T-helper 2 cell treated with Interferon-gamma antibody and Interleukin-4, amounts not matched to agents 5 μg/mL and 100 μg/mL, for 36 hours (primary cell): Measurements from ENCODE around the gene ANKRD11.
"Not testable (repeated sequence)": the region's sequence is repeated elsewhere in the genome, so short reads cannot be mapped to it uniquely, and the experiment has no call there.

Source experiments
- DNase-seq: peaks from one replicate; pipeline ENCODE4 v3.0.0; 2021; ENCODE audit warnings: low spot score
- H3K27ac Mint-ChIP-seq: one replicate; pipeline ENCODE4 v1.8.0; 2021; ENCODE audit warnings: mild to moderate bottlenecking, mixed read lengths
- H3K27me3 Mint-ChIP-seq: one replicate; pipeline ENCODE4 v1.8.0; 2021; ENCODE audit warnings: low read depth, mixed read lengths
- H3K36me3 Mint-ChIP-seq: one replicate; pipeline ENCODE4 v1.8.0; 2021; ENCODE audit warnings: low read depth, mixed read lengths
- H3K4me1 Mint-ChIP-seq: one replicate; pipeline ENCODE4 v1.8.0; 2021; ENCODE audit warnings: low read depth, mixed read lengths
- H3K4me3 Mint-ChIP-seq: one replicate; pipeline ENCODE4 v1.8.0; 2022; ENCODE audit warnings: mild to moderate bottlenecking, moderate library complexity, mixed read lengths
- H3K9me3 Mint-ChIP-seq: one replicate; pipeline ENCODE4 v1.8.0; 2021; ENCODE audit warnings: mixed read lengths

The ANKRD11 gene

GRCh38 chr16:89306457-89307420 lies 183.6 kb downstream of the ANKRD11 start:
- DNase-seq, H3K4me3 Mint-ChIP-seq, H3K27ac Mint-ChIP-seq, H3K27me3 Mint-ChIP-seq, H3K9me3 Mint-ChIP-seq: not testable (repeated sequence)
- Mint-ChIP-seq H3K4me1 (peaks cover 37% of the 10 kb centered on the region), H3K36me3 (peaks cover 41% of the 10 kb centered on the region)

DNA sequence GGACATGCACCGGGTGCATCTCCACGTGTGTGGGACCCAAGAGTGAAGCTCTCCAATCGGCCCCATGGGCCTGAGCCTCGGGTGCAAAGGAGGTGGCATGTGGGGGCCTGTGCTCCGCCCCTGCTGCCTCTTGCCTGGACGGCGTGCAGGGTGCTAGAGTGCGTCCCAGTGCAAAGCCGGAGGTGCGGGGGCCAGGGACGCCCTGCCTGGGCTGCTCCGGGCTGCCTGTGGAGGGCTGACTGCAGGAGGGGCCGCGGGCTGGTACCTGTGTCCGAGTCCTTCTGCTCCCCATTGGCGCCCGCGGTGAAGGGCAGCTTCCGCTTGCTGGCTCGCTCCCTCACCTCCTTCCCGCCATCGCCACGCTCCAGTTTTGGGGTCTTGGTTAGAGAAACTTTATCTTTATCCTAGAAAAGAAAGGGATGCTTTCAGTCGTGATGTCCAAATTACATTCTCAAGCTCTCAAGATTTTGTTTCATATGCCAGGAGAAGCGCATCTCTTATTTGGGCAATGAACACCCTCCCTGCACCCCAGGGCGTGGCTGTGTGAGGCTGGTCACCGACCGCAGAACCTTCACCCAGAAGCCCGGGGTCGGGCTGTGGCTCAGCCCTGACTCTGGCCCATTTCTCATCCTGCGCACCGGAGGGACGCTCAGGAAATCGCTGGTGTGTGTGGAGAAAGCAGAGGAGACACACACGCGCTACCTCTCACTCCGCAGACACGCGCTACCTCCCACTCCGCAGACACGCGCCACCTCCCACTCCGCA lies 185.2 kb downstream of the ANKRD11 start:
- H3K4me1 Mint-ChIP-seq, result peaks cover 31% of the 10 kb centered on the region

GRCh38 chr16:89304181-89304851 lies 186.0 kb downstream of the ANKRD11 start:
- H3K4me1 Mint-ChIP-seq, result peaks cover 26% of the 10 kb centered on the region
- H3K4me3 Mint-ChIP-seq, result no peak overlapping the region
- H3K27ac Mint-ChIP-seq, result no peak overlapping the region
- DNase-seq, result no peak
- peaks cover 29% of the 10 kb centered on the region for H3K36me3 Mint-ChIP-seq
- no peaks in the 10 kb centered on the region for H3K9me3 Mint-ChIP-seq
- no peaks in the 10 kb centered on the region for H3K27me3 Mint-ChIP-seq

More for the DNA sequence above, 185.2 kb downstream of the ANKRD11 start:
- DNase-seq, result no peak
- H3K27me3 Mint-ChIP-seq, result no peaks in the 10 kb centered on the region
- H3K27ac Mint-ChIP-seq, result no peak overlapping the region
- H3K9me3 Mint-ChIP-seq, result no peaks in the 10 kb centered on the region
- H3K36me3 Mint-ChIP-seq, result peaks cover 33% of the 10 kb centered on the region
- no peak overlapping the region for H3K4me3 Mint-ChIP-seq

- Mint-ChIP-seq H3K27ac (peak overlapping the region; percentile 53), H3K27me3 (no peaks in the 10 kb centered on the region), H3K36me3 (peaks cover 29% of the 10 kb centered on the region), H3K4me1 (peaks cover 21% of the 10 kb centered on the region), H3K4me3 (no peak overlapping the region), H3K9me3 (no peaks in the 10 kb centered on the region)
- no peak for DNase-seq
Measured at GRCh38 chr16:89303617-89304016, 186.7 kb downstream of the ANKRD11 start.

GRCh38 chr16:89300976-89301360 lies 189.4 kb downstream of the ANKRD11 start:
- H3K27ac Mint-ChIP-seq, result no peak overlapping the region
- DNase-seq, result no peak
- no peaks in the 10 kb centered on the region for H3K27me3 Mint-ChIP-seq
- no peaks in the 10 kb centered on the region for H3K9me3 Mint-ChIP-seq
- no peak overlapping the region for H3K4me3 Mint-ChIP-seq
- peaks cover 38% of the 10 kb centered on the region for H3K36me3 Mint-ChIP-seq
- peaks cover 28% of the 10 kb centered on the region for H3K4me1 Mint-ChIP-seq

DNA sequence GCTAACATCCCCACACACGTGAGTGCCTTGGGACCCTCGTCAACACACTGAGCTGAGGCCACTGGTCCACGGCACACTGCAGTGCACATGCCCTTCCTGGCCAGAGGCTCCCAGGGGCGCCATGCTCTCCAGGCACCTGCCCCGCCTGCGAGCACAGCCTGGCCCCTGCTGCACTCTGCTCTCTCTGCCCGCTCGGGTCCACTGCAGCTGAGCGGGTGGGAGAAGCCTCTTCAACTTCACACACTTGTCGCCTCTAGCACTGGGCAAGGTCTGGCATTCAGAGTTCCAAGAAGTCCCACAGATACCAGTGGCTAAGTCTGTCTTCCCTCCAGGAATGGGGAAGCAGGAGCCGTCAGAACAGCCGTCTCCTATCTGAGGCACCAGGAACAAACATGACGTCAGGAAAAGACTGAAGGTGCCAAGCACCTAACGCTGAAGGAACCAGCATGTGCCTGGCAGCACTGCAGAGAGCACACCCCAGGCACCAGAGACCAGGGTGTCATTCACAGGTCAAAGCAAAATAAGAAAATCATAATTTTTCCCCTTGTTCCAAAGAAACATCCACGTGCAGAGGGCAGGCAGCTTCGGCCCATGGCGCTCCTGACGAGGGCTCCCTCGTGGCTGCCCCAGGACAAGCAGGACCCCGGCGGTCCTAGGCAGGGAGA lies 189.9 kb downstream of the ANKRD11 start:
- Mint-ChIP-seq H3K27me3 (no peaks in the 10 kb centered on the region), H3K36me3 (peaks cover 38% of the 10 kb centered on the region), H3K9me3 (no peaks in the 10 kb centered on the region), H3K4me3 (no peak overlapping the region), H3K4me1 (peaks cover 30% of the 10 kb centered on the region), H3K27ac (peak overlapping the region; percentile 26)
- no peak for DNase-seq

DNA sequence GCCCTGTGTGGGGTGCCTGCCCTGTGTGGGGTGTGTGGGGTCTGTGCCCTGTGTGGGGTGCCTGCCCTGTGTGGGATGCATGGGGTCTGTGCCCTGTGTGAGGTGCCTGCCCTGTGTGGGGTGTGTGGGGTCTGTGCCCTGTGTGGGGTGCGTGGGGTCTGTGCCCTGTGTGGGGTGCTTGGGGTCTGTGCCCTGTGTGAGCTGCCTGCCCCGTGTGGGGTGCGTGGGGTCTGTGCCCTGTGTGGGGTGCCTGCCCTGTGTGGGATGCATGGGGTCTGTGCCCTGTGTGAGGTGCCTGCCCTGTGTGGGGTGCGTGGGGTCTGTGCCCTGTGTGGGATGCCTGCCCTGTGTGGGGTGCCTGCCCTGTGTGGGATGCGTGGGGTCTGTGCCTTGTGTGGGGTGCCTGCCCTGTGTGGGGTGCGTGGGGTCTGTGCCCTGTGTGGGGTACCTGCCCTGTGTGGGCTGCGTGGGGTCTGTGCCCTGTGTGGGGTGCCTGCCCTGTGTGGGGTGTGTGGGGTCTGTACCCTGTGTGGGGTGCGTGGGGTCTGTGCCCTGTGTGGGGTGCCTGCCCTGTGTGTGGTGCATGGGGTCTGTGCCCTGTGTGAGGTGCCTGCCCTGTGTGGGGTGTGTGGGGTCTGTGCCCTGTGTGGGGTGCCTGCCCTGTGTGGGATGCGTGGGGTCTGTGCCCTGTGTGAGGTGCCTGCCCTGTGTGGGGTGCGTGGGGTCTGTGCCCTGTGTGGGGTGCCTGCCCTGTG lies 190.8 kb downstream of the ANKRD11 start:
- not testable (repeated sequence) for H3K4me3 Mint-ChIP-seq, H3K27me3 Mint-ChIP-seq, DNase-seq, H3K27ac Mint-ChIP-seq, H3K9me3 Mint-ChIP-seq
- Mint-ChIP-seq H3K36me3 (peaks cover 33% of the 10 kb centered on the region), H3K4me1 (peaks cover 30% of the 10 kb centered on the region)

GRCh38 chr16:89298623-89299225 lies 191.6 kb downstream of the ANKRD11 start:
- no peak for DNase-seq
- no peak overlapping the region for H3K4me3 Mint-ChIP-seq
- H3K9me3 Mint-ChIP-seq, result no peaks in the 10 kb centered on the region
- H3K27ac Mint-ChIP-seq, result peak overlapping the region; percentile 36
- H3K4me1 Mint-ChIP-seq, result peaks cover 26% of the 10 kb centered on the region
- H3K36me3 Mint-ChIP-seq, result peaks cover 25% of the 10 kb centered on the region
- no peaks in the 10 kb centered on the region for H3K27me3 Mint-ChIP-seq

GRCh38 chr16:89297910-89298545 lies 192.3 kb downstream of the ANKRD11 start:
- Mint-ChIP-seq H3K4me1 (peaks cover 25% of the 10 kb centered on the region), H3K27ac (peak overlapping the region; percentile 80), H3K4me3 (no peak overlapping the region), H3K9me3 (no peaks in the 10 kb centered on the region), H3K27me3 (no peaks in the 10 kb centered on the region), H3K36me3 (peaks cover 23% of the 10 kb centered on the region)
- DNase-seq, result no peak

DNA sequence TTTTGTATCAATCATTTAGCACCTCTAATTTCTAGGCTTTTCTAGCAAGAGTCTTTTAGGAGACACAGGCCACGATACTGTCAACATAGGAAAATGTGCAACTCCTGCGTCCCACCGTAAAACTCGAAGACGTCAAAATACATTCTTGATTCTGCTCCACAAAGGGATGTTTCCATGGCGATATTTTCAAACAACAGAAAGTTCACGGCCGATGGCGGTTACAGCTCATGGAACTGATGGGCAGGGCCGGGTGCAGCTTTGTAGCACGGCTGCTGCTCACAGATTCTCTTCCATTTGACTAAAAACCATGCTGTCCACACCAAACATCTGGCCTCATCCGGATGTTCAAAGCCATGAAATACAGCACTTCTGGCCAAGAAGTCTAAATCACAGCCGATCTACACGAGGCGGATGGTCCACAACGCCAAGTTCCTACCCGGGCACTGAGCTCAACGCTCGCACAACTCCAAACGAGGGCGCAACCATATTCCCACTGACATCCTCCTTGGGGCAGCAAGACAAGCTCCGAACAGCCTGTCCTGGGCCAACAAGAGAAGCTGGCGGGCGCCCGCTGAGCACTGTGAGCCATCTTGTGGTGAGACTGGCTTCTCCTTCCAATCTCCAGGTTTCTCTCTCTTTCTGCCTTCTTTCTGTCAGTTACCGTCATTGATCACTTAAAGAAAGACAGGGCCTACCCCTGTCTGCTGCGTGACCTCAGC lies 193.0 kb downstream of the ANKRD11 start:
- Mint-ChIP-seq H3K27me3 (no peaks in the 10 kb centered on the region), H3K36me3 (peaks cover 17% of the 10 kb centered on the region), H3K9me3 (no peaks in the 10 kb centered on the region), H3K27ac (peak overlapping the region; percentile 80), H3K4me1 (peaks cover 22% of the 10 kb centered on the region), H3K4me3 (no peak overlapping the region)
- DNase-seq, result no peak

- Mint-ChIP-seq H3K36me3 (peaks cover 20% of the 10 kb centered on the region), H3K27ac (peak overlapping the region; percentile 61), H3K4me1 (peaks cover 23% of the 10 kb centered on the region), H3K27me3 (no peaks in the 10 kb centered on the region), H3K9me3 (no peaks in the 10 kb centered on the region), H3K4me3 (no peak overlapping the region)
- no peak for DNase-seq
Measured at GRCh38 chr16:89295915-89296314, 194.4 kb downstream of the ANKRD11 start.
